ENCODE results near the gene UBTD2. TPM values are rescaled to one million over a fixed set of nuclear protein-coding genes. Genes with fewer than 3 reads are reported as not detected.

The UBTD2 gene
- total RNA-seq, 1 experiment from 2014 or later: 22.7 TPM

DNA sequence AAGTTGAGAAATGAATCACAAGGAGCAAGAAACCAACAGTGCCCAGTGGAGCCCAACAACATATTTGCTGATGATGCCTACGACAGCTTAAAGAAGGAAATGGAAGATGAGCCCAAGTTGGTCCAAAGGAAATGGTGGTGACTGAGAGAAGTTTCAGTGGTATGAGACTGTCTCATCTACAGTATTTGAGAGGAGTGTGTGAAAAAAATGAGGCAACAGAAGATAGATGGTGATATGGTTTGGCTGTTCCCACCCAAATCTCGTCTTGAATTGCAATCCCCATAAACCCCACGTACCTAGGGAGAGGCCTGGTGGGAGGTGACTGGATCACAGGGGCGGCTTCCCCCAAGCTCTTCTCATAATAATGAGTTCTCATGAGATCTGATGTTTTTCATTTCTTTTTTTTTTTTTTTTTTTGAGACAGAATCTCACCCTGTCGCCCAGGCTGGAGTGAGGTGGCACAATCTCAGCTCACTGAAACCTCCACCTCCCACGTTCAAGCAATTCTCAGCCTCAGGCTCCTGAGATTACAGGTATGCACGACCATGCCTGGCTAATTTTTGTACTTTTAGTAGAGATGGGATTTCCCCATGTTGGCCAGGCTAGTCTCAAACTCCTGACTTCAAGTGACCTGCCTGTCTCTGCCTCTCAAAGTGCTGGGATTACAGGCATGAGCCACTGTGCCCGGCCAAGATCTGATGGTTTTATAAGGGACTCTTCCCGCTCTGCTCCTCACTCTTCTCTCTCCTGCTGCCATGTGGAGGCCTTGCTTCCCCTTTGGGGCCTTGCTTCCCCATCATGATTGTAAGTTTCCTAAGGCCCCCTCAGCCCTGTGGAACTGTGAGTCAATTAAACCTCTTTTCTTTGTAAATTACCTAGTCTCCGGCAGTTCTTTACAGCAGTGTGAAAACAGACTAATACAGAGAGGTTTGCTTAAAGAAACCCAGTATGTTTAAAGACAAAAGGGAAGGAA, 59.4 kb downstream of the UBTD2 start:
- DNase-seq (ENCODE audit: low spot score) (no peak), ATAC-seq (no peak)
- H3K27me3 Mint-ChIP-seq (ENCODE audit: low read depth): no peaks in the 10 kb centered on the region
- ChIA-PET POLR2A (interaction anchor here (0.6 kb wide), 1 partner anchor 36 kb away, joined by 4 read pairs; no protein-coding TSS in a partner anchor), CTCF (interaction anchor here (0.6 kb wide), 1 partner anchor 10 kb away, joined by 3 read pairs; no protein-coding TSS in a partner anchor)
- H3K4me1 Mint-ChIP-seq: peaks cover 10% of the 10 kb centered on the region; the same call in 1 of the 2 replicates
- H3K9me3 Mint-ChIP-seq: peaks cover 2% of the 10 kb centered on the region; the same call in 1 of the 2 replicates
- H3K27ac Mint-ChIP-seq: peak overlapping the region; percentile 79; the same call in 1 of the 2 replicates
- H3K4me3 Mint-ChIP-seq: no peak overlapping the region
- TF ChIP-seq ZNF416 (CRISPR knock-in tag; IDR thresholded peaks at IDR 0.05) (no peak), GTF2I (CRISPR knock-in tag; conservative IDR thresholded peaks at IDR 0.05) (no peak)
- TF ChIP-seq, protein P1, sequence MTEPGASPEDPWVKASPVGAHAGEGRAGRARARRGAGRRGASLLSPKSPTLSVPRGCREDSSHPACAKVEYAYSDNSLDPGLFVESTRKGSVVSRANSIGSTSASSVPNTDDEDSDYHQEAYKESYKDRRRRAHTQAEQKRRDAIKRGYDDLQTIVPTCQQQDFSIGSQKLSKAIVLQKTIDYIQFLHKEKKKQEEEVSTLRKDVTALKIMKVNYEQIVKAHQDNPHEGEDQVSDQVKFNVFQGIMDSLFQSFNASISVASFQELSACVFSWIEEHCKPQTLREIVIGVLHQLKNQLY (CRISPR knock-in tag; IDR thresholded peaks at IDR 0.05): no peak
- TF ChIP-seq, protein P2, sequence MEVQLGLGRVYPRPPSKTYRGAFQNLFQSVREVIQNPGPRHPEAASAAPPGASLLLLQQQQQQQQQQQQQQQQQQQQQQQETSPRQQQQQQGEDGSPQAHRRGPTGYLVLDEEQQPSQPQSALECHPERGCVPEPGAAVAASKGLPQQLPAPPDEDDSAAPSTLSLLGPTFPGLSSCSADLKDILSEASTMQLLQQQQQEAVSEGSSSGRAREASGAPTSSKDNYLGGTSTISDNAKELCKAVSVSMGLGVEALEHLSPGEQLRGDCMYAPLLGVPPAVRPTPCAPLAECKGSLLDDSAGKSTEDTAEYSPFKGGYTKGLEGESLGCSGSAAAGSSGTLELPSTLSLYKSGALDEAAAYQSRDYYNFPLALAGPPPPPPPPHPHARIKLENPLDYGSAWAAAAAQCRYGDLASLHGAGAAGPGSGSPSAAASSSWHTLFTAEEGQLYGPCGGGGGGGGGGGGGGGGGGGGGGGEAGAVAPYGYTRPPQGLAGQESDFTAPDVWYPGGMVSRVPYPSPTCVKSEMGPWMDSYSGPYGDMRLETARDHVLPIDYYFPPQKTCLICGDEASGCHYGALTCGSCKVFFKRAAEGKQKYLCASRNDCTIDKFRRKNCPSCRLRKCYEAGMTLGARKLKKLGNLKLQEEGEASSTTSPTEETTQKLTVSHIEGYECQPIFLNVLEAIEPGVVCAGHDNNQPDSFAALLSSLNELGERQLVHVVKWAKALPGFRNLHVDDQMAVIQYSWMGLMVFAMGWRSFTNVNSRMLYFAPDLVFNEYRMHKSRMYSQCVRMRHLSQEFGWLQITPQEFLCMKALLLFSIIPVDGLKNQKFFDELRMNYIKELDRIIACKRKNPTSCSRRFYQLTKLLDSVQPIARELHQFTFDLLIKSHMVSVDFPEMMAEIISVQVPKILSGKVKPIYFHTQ (CRISPR knock-in tag; IDR thresholded peaks at IDR 0.05): no peak
- H3K36me3 Mint-ChIP-seq: peaks cover 26% of the 10 kb centered on the region

- ChIA-PET CTCF (no interaction called here), POLR2A (no interaction called here)
- H3K27ac Mint-ChIP-seq: no peak overlapping the region
- no peaks in the 10 kb centered on the region for H3K27me3 Mint-ChIP-seq (ENCODE audit: low read depth)
- H3K4me3 Mint-ChIP-seq: no peak overlapping the region
- H3K36me3 Mint-ChIP-seq: peaks cover 31% of the 10 kb centered on the region
- DNase-seq (ENCODE audit: low spot score) (no peak), ATAC-seq (no peak)
- H3K4me1 Mint-ChIP-seq: no peaks in the 10 kb centered on the region; the same call in 1 of the 2 replicates
- TF ChIP-seq NFYB (CRISPR knock-in tag; conservative IDR thresholded peaks at IDR 0.05; ENCODE audit: low read depth) (no peak), PRRX2 (CRISPR knock-in tag; IDR thresholded peaks at IDR 0.05) (no peak), NFATC4 (CRISPR knock-in tag; IDR thresholded peaks at IDR 0.05) (no peak), NR3C1 (CRISPR knock-in tag; conservative IDR thresholded peaks at IDR 0.05; ENCODE audit: low read depth) (no peak), CBFB (CRISPR knock-in tag; IDR thresholded peaks at IDR 0.05; ENCODE audit: low read depth) (no peak), NFE2L1 (CRISPR knock-in tag; IDR thresholded peaks at IDR 0.05) (no peak), JAZF1 (CRISPR knock-in tag; IDR thresholded peaks at IDR 0.05) (no peak), GRHL2 (CRISPR knock-in tag; IDR thresholded peaks at IDR 0.05; ENCODE audit: insufficient replicate concordance, severe bottlenecking) (no peak), PRDM15 (CRISPR knock-in tag; IDR thresholded peaks at IDR 0.05) (no peak), MYBL2 (CRISPR knock-in tag; IDR thresholded peaks at IDR 0.05) (no peak), ATF3 (CRISPR knock-in tag; conservative IDR thresholded peaks at IDR 0.05) (no peak), USF1 (CRISPR knock-in tag; IDR thresholded peaks at IDR 0.05) (no peak), CREB1 (CRISPR knock-in tag; IDR thresholded peaks at IDR 0.05) (no peak)
- TF ChIP-seq, protein P3, sequence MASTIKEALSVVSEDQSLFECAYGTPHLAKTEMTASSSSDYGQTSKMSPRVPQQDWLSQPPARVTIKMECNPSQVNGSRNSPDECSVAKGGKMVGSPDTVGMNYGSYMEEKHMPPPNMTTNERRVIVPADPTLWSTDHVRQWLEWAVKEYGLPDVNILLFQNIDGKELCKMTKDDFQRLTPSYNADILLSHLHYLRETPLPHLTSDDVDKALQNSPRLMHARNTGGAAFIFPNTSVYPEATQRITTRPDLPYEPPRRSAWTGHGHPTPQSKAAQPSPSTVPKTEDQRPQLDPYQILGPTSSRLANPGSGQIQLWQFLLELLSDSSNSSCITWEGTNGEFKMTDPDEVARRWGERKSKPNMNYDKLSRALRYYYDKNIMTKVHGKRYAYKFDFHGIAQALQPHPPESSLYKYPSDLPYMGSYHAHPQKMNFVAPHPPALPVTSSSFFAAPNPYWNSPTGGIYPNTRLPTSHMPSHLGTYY (CRISPR knock-in tag; IDR thresholded peaks at IDR 0.05): no peak
- TF ChIP-seq, protein P4, sequence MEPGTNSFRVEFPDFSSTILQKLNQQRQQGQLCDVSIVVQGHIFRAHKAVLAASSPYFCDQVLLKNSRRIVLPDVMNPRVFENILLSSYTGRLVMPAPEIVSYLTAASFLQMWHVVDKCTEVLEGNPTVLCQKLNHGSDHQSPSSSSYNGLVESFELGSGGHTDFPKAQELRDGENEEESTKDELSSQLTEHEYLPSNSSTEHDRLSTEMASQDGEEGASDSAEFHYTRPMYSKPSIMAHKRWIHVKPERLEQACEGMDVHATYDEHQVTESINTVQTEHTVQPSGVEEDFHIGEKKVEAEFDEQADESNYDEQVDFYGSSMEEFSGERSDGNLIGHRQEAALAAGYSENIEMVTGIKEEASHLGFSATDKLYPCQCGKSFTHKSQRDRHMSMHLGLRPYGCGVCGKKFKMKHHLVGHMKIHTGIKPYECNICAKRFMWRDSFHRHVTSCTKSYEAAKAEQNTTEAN (CRISPR knock-in tag; IDR thresholded peaks at IDR 0.05): no peak
- H3K9me3 Mint-ChIP-seq: peaks cover 7% of the 10 kb centered on the region; the same call in 1 of the 2 replicates
These were observed 64.3 kb downstream of the UBTD2 start for GRCh38 chr5:172219296-172219695.

Measured in WTC11 (cell line).